NK-92 treated with Interleukin-12 subunit alpha and Interleukin-12 subunit beta, amount 100 ng/mL, for 24 hours (cell line): ENCODE data around the gene SRGAP1.

Source experiments
- DNase-seq: peaks from one replicate; lab custom pipeline; 2025; lab: John Stamatoyannopoulos, UW

Gene SRGAP1

GRCh38 chr12:63940310-63941005 lies 96.0 kb downstream of the SRGAP1 start:
- no peak for DNase-seq

GRCh38 chr12:63941166-63941800 lies 96.8 kb downstream of the SRGAP1 start:
- DNase-seq: no peak

- DNase-seq: no peak
Observed at GRCh38 chr12:63941879-63942278, 97.4 kb downstream of the SRGAP1 start.

GRCh38 chr12:63942464-63943241 lies 98.2 kb downstream of the SRGAP1 start:
- DNase-seq: no peak

GRCh38 chr12:63944034-63944579 lies 99.6 kb downstream of the SRGAP1 start:
- no peak for DNase-seq

GRCh38 chr12:63944586-63945228 lies 100.2 kb downstream of the SRGAP1 start:
- no peak for DNase-seq

- no peak for DNase-seq
Observed at GRCh38 chr12:63945777-63946176, 101.3 kb downstream of the SRGAP1 start.

GRCh38 chr12:63948211-63948610 lies 103.7 kb downstream of the SRGAP1 start:
- DNase-seq: no peak

- no peak for DNase-seq
Observed at GRCh38 chr12:63949902-63950301, 105.4 kb downstream of the SRGAP1 start.

GRCh38 chr12:63952995-63953394 lies 108.5 kb downstream of the SRGAP1 start:
- no peak for DNase-seq

- DNase-seq: no peak
Observed at GRCh38 chr12:63955831-63956666, 111.5 kb downstream of the SRGAP1 start.

- DNase-seq: no peak
Observed at GRCh38 chr12:63957496-63957895, 113.0 kb downstream of the SRGAP1 start.

GRCh38 chr12:63958876-63959580 lies 114.5 kb downstream of the SRGAP1 start:
- no peak for DNase-seq

GRCh38 chr12:63961048-63961447 lies 116.5 kb downstream of the SRGAP1 start:
- no peak for DNase-seq

- DNase-seq: no peak
Observed at GRCh38 chr12:63961543-63961942, 117.0 kb downstream of the SRGAP1 start.

GRCh38 chr12:63963868-63964267 lies 119.4 kb downstream of the SRGAP1 start:
- DNase-seq: no peak

GRCh38 chr12:63964301-63964700 lies 119.8 kb downstream of the SRGAP1 start:
- DNase-seq: no peak

- no peak for DNase-seq
Observed at GRCh38 chr12:63965936-63966605, 121.6 kb downstream of the SRGAP1 start.

- no peak for DNase-seq
Observed at GRCh38 chr12:63966606-63966975, 122.1 kb downstream of the SRGAP1 start.
